Natural killer cell treated with Interleukin-12 subunit alpha and Interleukin-12 subunit beta and Interleukin-15 and Interleukin-18, amount 100 ng/mL, for 72 hours (primary cell): Measurements from ENCODE around the gene PAXX. TPM values are rescaled to one million over a fixed set of nuclear protein-coding genes. Genes with fewer than 3 reads are reported as not detected.

Experiments
- ATAC-seq, 2 donors: fragments of 150-1000 bp; cut with Tn5 transposase in 1 of 2; sonication (Bioruptor Pico), chemical (Tn5 transposase) in 1 of 2; 2 replicates each; pipeline ENCODE4 v1.10.0; 2021
- DNase-seq: peaks from one replicate; pipeline ENCODE4 v3.0.0; 2022; ENCODE audit warnings: low spot score
- H3K27ac Mint-ChIP-seq, 2 donors: 1 replicate in 1 of 2; 2 replicates in 1 of 2; pipeline ENCODE4 v1.8.0; 2022; ENCODE audit warnings: mixed read lengths in 2 of 2, mild to moderate bottlenecking in 1 of 2, moderate library complexity in 1 of 2
- H3K27me3 Mint-ChIP-seq, 2 donors: 1 replicate in 1 of 2; 2 replicates in 1 of 2; pipeline ENCODE4 v1.8.0; 2022; ENCODE audit warnings: mixed read lengths in 2 of 2
- H3K36me3 Mint-ChIP-seq: one replicate; pipeline ENCODE4 v1.8.0; 2022; ENCODE audit warnings: mixed read lengths
- H3K4me1 Mint-ChIP-seq, 2 donors: 1 replicate in 1 of 2; 2 replicates in 1 of 2; pipeline ENCODE4 v1.8.0; 2022; ENCODE audit warnings: low read depth in 2 of 2, mixed read lengths in 2 of 2, mild to moderate bottlenecking in 1 of 2
- H3K4me3 Mint-ChIP-seq: one replicate; pipeline ENCODE4 v1.8.0; 2022; ENCODE audit warnings: mixed read lengths
- H3K9me3 Mint-ChIP-seq: 2 replicates; pipeline ENCODE4 v1.8.0; 2022; ENCODE audit warnings: mixed read lengths
- total RNA-seq, 2 donors: library from RNA; stranded (reverse); gene quantifications; one replicate each; pipeline ENCODE4 v1.2.3, GENCODE V29; 2022

The PAXX gene
- total RNA-seq, 2 donors from 2014 or later, result 64.0 to 118 TPM

- Mint-ChIP-seq H3K36me3 (no peaks in the 10 kb centered on the region), H3K9me3 (no peaks in the 10 kb centered on the region), H3K27ac (peak overlapping the region; percentile 43 to 91), H3K4me1 (peaks cover 19% of the 10 kb centered on the region in 2 donors), H3K4me3 (peak overlapping the region; percentile 73), H3K27me3 (no peaks in the 10 kb centered on the region)
- peak; percentile 39 to 52 for ATAC-seq
- DNase-seq, result no peak
Observed at GRCh38 chr9:136965771-136966484, 26.3 kb upstream of the PAXX start.

DNA sequence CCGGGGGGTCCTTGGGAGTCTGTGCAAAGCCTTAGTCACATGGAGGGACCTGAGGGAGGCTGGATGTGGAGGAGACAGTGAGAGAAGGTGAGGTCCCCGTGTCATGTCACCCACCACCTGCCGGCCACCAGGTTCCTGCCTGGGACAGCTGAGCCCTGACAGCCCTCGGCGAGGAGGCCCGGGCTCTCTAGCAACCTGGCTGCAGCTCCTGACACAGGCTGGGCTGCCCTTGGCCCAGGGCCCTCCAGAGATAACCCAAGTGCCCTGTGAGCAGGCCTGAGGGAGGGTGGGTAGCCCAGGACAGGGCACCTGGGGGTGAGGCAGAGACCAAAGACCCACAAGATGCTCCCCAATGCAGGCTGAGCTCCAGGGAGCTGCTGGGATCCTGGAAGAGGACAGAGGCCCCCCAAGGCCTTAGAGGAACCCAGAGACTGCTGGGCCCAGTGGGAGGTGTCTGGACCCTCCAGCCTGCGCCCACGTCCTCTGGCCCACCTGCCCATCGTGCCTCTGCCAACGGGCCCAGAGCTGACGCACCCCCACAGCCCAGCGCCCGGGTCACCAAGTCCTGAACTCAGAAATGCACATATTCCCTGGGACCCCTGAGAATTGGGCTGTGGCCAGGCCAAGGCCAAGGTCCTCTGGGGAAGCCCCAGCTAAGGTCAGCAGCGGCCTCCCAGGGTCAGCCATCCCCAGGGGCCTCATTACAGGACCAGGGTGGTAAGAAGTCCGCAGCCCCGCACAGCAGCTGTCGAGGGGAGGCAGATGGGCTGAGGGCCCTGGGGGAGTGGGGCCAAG is 23.7 kb upstream of the PAXX start:
- H3K36me3 Mint-ChIP-seq, result no peaks in the 10 kb centered on the region
- no peak for DNase-seq
- ATAC-seq, result no peak
- H3K4me1 Mint-ChIP-seq, result peaks cover 7 to 11% of the 10 kb centered on the region in 2 donors
- no peak overlapping the region for H3K27ac Mint-ChIP-seq
- H3K4me3 Mint-ChIP-seq, result no peak overlapping the region
- no peaks in the 10 kb centered on the region for H3K27me3 Mint-ChIP-seq
- no peaks in the 10 kb centered on the region for H3K9me3 Mint-ChIP-seq

- Mint-ChIP-seq H3K27me3 (no peaks in the 10 kb centered on the region), H3K4me1 (peaks cover 7 to 11% of the 10 kb centered on the region in 2 donors), H3K27ac (no peak overlapping the region), H3K9me3 (no peaks in the 10 kb centered on the region), H3K36me3 (no peaks in the 10 kb centered on the region), H3K4me3 (no peak overlapping the region)
- no peak for DNase-seq
- no peak for ATAC-seq
Observed at GRCh38 chr9:136969150-136969549, 23.1 kb upstream of the PAXX start.

DNA sequence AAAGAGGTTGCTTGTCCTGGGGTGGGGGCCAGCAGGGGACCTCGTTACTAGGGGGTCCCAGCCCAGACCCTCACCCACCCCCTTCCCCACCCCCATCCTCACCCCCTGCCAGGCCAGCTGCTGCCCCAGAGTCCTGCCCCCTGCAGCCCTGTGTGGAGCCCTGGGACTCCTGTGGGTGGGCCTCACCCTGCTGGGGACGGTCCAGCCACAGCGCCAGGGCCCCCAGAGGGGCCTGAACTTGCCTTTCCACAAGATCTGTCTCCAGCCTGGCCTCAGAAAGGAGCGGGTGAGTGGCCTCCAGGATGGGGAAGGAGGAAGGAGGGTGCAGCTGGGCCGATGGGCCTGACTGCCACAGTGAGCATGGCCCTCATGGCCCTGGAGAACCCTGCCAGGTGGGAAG is 22.4 kb upstream of the PAXX start:
- no peaks in the 10 kb centered on the region for H3K36me3 Mint-ChIP-seq
- peaks cover 7 to 11% of the 10 kb centered on the region in 2 donors for H3K4me1 Mint-ChIP-seq
- DNase-seq, result no peak
- H3K27me3 Mint-ChIP-seq, result no peaks in the 10 kb centered on the region
- ATAC-seq, result no peak
- H3K4me3 Mint-ChIP-seq, result no peak overlapping the region
- H3K27ac Mint-ChIP-seq, result no peak overlapping the region
- H3K9me3 Mint-ChIP-seq, result no peaks in the 10 kb centered on the region

- Mint-ChIP-seq H3K27me3 (no peaks in the 10 kb centered on the region), H3K4me1 (peaks cover 11 to 14% of the 10 kb centered on the region in 2 donors), H3K9me3 (no peaks in the 10 kb centered on the region), H3K4me3 (no peak overlapping the region), H3K36me3 (no peaks in the 10 kb centered on the region), H3K27ac (no peak overlapping the region)
- ATAC-seq, result no peak
- no peak for DNase-seq
Observed at GRCh38 chr9:136970361-136970760, 21.9 kb upstream of the PAXX start.

- Mint-ChIP-seq H3K27me3 (no peaks in the 10 kb centered on the region), H3K4me3 (no peak overlapping the region), H3K27ac (no peak overlapping the region), H3K4me1 (peaks cover 6 to 13% of the 10 kb centered on the region in 2 donors), H3K36me3 (no peaks in the 10 kb centered on the region), H3K9me3 (no peaks in the 10 kb centered on the region)
- no peak for DNase-seq
- no peak for ATAC-seq
Observed at GRCh38 chr9:136971746-136972145, 20.5 kb upstream of the PAXX start.

GRCh38 chr9:136972335-136972734 is 19.9 kb upstream of the PAXX start:
- Mint-ChIP-seq H3K27me3 (no peaks in the 10 kb centered on the region), H3K4me3 (no peak overlapping the region), H3K36me3 (no peaks in the 10 kb centered on the region), H3K27ac (no peak overlapping the region), H3K4me1 (peaks cover 6 to 13% of the 10 kb centered on the region in 2 donors), H3K9me3 (no peaks in the 10 kb centered on the region)
- no peak for ATAC-seq
- no peak for DNase-seq

- Mint-ChIP-seq H3K4me1 (peaks cover 6 to 13% of the 10 kb centered on the region in 2 donors), H3K4me3 (no peak overlapping the region), H3K36me3 (no peaks in the 10 kb centered on the region), H3K27me3 (no peaks in the 10 kb centered on the region), H3K9me3 (no peaks in the 10 kb centered on the region), H3K27ac (no peak overlapping the region)
- ATAC-seq (no peak), DNase-seq (no peak)
Observed at GRCh38 chr9:136972743-136973142, 19.5 kb upstream of the PAXX start.

DNA sequence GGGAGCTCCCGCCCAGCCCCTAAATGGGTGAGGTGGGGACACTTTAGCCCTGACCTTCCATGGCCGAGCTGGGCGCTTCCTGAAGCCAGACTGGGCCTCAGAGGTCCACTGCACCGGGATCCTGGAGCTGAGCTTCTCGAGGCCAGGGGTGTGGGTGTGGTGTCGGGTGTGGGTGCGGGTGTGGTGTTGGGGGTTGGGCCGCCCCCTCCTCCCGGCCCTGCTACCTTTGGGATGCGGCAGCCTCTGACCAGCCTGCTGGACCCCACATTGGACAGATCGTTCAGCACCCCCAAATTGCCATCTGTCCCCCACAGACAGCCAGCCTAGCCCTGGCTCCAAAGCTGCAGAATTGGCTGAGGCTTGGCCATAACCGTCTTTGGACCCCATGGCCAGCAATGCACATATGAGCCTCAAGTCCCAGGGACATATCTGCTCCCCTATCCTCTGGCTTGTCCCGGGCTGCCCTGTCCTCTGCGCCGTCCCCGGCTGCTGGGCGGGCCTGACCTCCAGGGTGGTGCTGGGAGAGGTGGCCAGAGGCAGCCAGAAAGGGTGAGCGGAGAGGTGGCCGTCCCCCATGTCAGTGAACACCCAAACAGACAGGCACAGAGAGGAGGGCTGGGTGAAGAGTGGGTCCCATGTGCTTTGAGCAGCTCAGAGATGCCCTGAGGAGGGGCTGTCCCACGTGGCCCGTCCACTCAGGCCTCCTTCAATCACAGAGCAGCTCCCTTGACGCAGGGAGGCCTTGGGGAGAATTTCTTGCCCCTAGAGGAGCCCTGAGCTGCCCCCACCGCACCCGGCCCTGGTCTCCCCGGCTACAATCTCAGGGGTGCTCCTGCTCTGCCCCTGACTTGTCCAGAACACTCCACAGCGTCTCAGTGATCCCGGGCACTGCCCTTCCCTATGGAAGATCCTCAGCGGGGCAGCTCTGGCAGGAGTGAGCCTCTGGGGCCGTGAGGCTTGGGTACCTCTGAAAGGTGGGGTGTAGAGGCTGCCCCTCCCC is 18.3 kb upstream of the PAXX start:
- DNase-seq, result no peak
- Mint-ChIP-seq H3K36me3 (no peaks in the 10 kb centered on the region), H3K27ac (no peak overlapping the region), H3K4me1 (peaks cover 6 to 13% of the 10 kb centered on the region in 2 donors), H3K9me3 (no peaks in the 10 kb centered on the region), H3K27me3 (no peaks in the 10 kb centered on the region), H3K4me3 (no peak overlapping the region)
- no peak for ATAC-seq

DNA sequence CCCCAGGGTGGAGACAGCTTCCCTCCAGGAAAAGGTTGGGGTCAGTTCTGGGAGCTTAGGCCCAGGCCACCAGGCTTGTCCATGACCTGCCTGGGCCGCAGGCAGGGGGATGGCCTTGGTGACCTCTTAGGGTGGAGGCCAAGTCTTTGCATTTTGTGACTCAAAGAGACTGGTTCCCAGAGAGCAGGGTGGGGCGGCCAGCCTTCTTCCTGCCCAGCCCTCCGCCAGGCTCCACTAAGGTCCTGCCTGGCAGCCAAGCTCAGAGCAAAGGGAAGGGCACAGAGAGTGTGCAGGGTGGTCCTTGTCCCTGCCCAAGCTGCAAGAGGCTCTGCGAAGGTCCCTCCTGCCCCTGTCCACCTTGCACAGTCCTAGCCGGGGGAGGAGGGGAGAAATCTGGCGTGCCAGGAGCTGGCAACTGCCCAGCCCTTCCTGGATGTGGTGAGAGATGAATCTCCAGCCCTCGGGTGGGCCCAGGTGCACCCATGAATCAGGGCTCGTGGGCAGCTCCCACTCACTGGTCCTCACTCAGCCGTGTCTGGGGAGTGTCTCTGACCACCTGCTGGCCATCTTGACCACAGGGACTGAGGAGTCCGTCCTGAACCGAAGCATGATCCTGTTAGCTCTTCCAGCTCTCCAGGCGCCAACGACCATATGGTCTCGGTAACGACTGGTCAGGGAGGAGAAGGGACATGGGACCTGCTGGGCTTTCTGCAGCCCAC is 17.2 kb upstream of the PAXX start:
- Mint-ChIP-seq H3K27ac (peak overlapping the region; percentile 58 to 72), H3K4me3 (peak overlapping the region; percentile 63)
- DNase-seq, result no peak

DNA sequence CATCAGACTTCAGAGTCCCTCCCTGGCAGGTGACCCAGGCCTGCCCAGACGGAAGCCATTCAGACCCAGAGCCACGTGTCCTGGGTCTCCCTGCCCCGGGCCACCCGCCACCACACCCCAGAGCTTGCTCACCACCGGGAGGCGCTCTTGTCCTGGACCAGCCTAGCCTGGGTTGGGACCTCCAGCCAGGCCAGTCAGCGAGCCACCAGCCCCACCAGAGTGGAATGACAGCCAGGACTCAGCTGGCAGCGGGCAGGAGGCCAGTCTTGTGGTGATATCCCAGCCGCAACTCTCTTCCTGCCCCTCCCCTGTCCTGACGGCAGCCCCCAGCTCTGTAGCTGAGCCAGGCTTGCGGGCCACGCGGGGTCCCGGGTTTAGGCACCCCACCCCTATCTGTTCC is 16.6 kb upstream of the PAXX start:
- H3K9me3 Mint-ChIP-seq, result no peaks in the 10 kb centered on the region
- H3K36me3 Mint-ChIP-seq, result no peaks in the 10 kb centered on the region
- H3K4me1 Mint-ChIP-seq, result peaks cover 6 to 13% of the 10 kb centered on the region in 2 donors
- ATAC-seq, result peak; percentile 39 to 46
- no peak for DNase-seq
- no peaks in the 10 kb centered on the region for H3K27me3 Mint-ChIP-seq
- H3K4me3 Mint-ChIP-seq, result peak overlapping the region; percentile 63
- peak overlapping the region; percentile 58 to 72 for H3K27ac Mint-ChIP-seq

More for the DNA sequence above, 17.2 kb upstream of the PAXX start:
- Mint-ChIP-seq H3K36me3 (no peaks in the 10 kb centered on the region), H3K9me3 (no peaks in the 10 kb centered on the region), H3K27me3 (no peaks in the 10 kb centered on the region), H3K4me1 (peaks cover 6 to 13% of the 10 kb centered on the region in 2 donors)
- no peak for ATAC-seq

GRCh38 chr9:136977223-136977622 is 15.0 kb upstream of the PAXX start, which contains the start of gene PTGDS:
PTGDS (plus strand) TSS chr9:136977504; CDS start chr9:136977579, 75 bp downstream.
- Mint-ChIP-seq H3K36me3 (no peaks in the 10 kb centered on the region), H3K27ac (no peak within 1 kb of the TSS), H3K4me1 (peaks cover 6 to 13% of the 10 kb centered on the region in 2 donors), H3K4me3 (peak within 1 kb of the TSS; percentile 52), H3K27me3 (no peaks in the 10 kb centered on the region), H3K9me3 (no peaks in the 10 kb centered on the region)
- ATAC-seq (no peak), DNase-seq (no peak)

- Mint-ChIP-seq H3K27me3 (no peaks in the 10 kb centered on the region), H3K27ac (no peak overlapping the region), H3K36me3 (no peaks in the 10 kb centered on the region), H3K4me1 (peaks cover 6 to 13% of the 10 kb centered on the region in 2 donors), H3K4me3 (peak overlapping the region; percentile 52), H3K9me3 (no peaks in the 10 kb centered on the region)
- ATAC-seq, result no peak
- DNase-seq, result no peak
Observed at GRCh38 chr9:136977649-136978072, 14.6 kb upstream of the PAXX start.
